ENCODE data around the gene SAV1. TPM values are rescaled to one million over a fixed set of nuclear protein-coding genes. Genes with fewer than 3 reads are reported as not detected.

The SAV1 gene
- total and polyA plus RNA-seq, 10 of the 15 experiments (the other 5 are each of a cell fraction or from before 2014, with no cell fraction given), result 10.1 to 29.1 (median 20.4) TPM

DNA sequence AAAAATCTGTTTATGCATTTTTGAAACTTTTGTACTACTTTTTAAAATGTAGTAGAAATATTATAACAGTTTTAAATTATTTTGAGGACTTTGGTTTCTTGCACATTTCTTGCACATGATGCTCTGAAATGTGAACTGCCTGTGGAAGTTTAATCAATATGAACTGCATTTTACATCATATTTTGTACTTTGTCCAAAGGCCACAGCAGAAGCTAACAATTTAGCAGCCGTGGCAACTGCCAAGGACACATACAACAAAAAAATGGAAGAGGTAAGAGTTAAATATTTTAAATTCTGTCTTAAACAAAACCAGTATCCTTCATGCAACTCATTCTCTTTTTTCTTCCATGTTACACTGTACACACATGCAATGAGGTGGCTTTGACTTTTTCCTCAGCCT lies 45.1 kb downstream of the SAV1 start:
- POLR2A ChIA-PET, result no interaction called here
- RAD21 ChIA-PET (ENCODE audit: unreplicated experiment), result no interaction called here
- 96% methylated on average over 1 of the region's 1 CpG for WGBS (ENCODE audit: insufficient coverage, insufficient replicate concordance, low lambda C conversion rate, missing lambda C conversion rate)
- FAIRE-seq (no peak), ATAC-seq (no peak), DNase-seq (ENCODE audit: low read depth, low spot score) (no peak)
- SMC1A ChIA-PET (ENCODE audit: uncharacterized antibody, unreplicated experiment), result interaction anchor here (1.6 to 3.8 kb wide), 2 partner anchors 91 to 154 kb away, joined by 3 to 22 read pairs; no protein-coding TSS in a partner anchor
- Histone ChIP-seq H3K36me3 (ENCODE audit: control insufficient read depth in 2 of 2, insufficient read depth in 2 of 2, low read length in 1 of 2) (no peaks in the 10 kb centered on the region), H4K20me1 (ENCODE audit: control insufficient read depth, insufficient read depth) (no peaks in the 10 kb centered on the region), H3K4me3 (no peak overlapping the region), H3K9me3 (replicated peaks; ENCODE audit: control insufficient read depth, insufficient read depth, low read length) (no peaks in the 10 kb centered on the region), H2AFZ (ENCODE audit: control insufficient read depth, low read depth, low read length) (no peak overlapping the region), H3K9ac (ENCODE audit: control insufficient read depth, insufficient read depth, low read length) (no peak overlapping the region), H3K4me2 (ENCODE audit: control insufficient read depth, insufficient read depth) (no peak overlapping the region), H3K79me2 (ENCODE audit: control insufficient read depth, insufficient read depth, low read length) (no peaks in the 10 kb centered on the region), H3K27ac (ENCODE audit: control insufficient read depth, insufficient read depth) (no peak overlapping the region), H3K27me3 (replicated peaks in 1 of 2; ENCODE audit: control insufficient read depth in 2 of 2, insufficient read depth in 2 of 2, low read length in 1 of 2) (no peaks in the 10 kb centered on the region), H3K4me1 (ENCODE audit: control insufficient read depth, insufficient read depth, low read length) (no peaks in the 10 kb centered on the region)
- TF ChIP-seq, protein P1, sequence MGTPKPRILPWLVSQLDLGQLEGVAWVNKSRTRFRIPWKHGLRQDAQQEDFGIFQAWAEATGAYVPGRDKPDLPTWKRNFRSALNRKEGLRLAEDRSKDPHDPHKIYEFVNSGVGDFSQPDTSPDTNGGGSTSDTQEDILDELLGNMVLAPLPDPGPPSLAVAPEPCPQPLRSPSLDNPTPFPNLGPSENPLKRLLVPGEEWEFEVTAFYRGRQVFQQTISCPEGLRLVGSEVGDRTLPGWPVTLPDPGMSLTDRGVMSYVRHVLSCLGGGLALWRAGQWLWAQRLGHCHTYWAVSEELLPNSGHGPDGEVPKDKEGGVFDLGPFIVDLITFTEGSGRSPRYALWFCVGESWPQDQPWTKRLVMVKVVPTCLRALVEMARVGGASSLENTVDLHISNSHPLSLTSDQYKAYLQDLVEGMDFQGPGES (IDR thresholded peaks at IDR 0.05), result no peak
- no peak for TF ChIP-seq ESRRA (IDR thresholded peaks at IDR 0.05; ENCODE audit: low read length)
- no peak for TF ChIP-seq KDM1A (IDR thresholded peaks at IDR 0.05; ENCODE audit: borderline replicate concordance)
- TF ChIP-seq, protein P2, sequence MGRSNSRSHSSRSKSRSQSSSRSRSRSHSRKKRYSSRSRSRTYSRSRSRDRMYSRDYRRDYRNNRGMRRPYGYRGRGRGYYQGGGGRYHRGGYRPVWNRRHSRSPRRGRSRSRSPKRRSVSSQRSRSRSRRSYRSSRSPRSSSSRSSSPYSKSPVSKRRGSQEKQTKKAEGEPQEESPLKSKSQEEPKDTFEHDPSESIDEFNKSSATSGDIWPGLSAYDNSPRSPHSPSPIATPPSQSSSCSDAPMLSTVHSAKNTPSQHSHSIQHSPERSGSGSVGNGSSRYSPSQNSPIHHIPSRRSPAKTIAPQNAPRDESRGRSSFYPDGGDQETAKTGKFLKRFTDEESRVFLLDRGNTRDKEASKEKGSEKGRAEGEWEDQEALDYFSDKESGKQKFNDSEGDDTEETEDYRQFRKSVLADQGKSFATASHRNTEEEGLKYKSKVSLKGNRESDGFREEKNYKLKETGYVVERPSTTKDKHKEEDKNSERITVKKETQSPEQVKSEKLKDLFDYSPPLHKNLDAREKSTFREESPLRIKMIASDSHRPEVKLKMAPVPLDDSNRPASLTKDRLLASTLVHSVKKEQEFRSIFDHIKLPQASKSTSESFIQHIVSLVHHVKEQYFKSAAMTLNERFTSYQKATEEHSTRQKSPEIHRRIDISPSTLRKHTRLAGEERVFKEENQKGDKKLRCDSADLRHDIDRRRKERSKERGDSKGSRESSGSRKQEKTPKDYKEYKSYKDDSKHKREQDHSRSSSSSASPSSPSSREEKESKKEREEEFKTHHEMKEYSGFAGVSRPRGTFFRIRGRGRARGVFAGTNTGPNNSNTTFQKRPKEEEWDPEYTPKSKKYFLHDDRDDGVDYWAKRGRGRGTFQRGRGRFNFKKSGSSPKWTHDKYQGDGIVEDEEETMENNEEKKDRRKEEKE (IDR thresholded peaks at IDR 0.05), result no peak
- TF ChIP-seq WRNIP1 (IDR thresholded peaks at IDR 0.05; ENCODE audit: borderline replicate concordance, low read depth, low read length), result no peak
- in situ Hi-C loops (cut with MboI), result loop anchor here (25.0 kb wide), 1 partner anchor 239 kb away; the partner anchor contains the start of gene ABHD12B
- BruUV-seq (replicated peaks), result no TSS peak
- CTCF ChIA-PET, result interaction anchor here (1.2 kb wide), 1 partner anchor 154 kb away, joined by 3 read pairs; no protein-coding TSS in a partner anchor
- intact Hi-C loops (cut with micrococcal nuclease; ENCODE audit: unreplicated experiment), result loop anchor here (5.0 kb wide), 1 partner anchor 154 kb away; no protein-coding TSS in a partner anchor

Data from GM12878 (cell line).